NOMO-1 treated with dmso at 0.1 percent for 144 hours (cell line): ENCODE data around the gene NOTO.
A peak's percentile ranks its signal among the peaks of the same experiment; 100 is the strongest.

Experiments
- DNase-seq: peaks from one replicate; lab custom pipeline; 2025; ENCODE audit not compliant: unreplicated experiment; lab: John Stamatoyannopoulos, UW

Gene NOTO

GRCh38 chr2:73257021-73257420, 54.6 kb downstream of the NOTO start:
- DNase-seq, result no peak

DNA sequence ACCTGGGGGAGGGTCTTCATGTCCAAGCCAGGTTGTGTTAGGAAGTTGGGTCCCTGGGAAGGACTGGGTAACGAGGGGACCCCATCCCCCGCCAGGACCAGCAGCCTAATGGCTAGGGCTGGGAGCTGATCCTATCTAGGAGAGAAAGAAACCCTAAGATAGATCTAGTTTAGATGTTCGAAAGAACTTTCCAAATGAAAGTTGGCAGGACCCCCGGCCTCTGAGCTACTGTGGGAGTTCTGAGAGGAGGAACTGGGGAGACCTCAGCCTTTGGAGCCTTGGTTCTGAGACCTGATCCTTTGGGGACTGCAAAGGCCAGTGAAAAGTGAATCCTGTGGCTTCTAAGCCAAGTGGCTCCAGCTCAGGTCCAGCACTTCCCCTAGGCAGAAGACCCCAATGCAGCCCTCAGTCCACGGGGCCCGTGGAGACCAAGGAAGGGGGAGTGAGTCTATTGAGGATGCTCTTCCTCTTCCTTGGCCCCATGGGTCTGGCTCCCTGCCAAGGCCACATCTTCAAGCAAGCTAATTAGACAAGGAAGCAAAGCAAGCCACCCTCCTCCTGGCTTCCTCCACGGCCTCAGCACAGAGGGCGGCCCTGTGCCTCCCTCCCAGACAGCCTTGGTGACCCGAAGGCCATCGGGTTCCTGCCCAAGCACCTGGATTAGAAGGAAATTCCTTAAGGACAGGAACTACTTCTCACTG, 55.2 kb downstream of the NOTO start:
- peak; percentile 8 for DNase-seq

DNA sequence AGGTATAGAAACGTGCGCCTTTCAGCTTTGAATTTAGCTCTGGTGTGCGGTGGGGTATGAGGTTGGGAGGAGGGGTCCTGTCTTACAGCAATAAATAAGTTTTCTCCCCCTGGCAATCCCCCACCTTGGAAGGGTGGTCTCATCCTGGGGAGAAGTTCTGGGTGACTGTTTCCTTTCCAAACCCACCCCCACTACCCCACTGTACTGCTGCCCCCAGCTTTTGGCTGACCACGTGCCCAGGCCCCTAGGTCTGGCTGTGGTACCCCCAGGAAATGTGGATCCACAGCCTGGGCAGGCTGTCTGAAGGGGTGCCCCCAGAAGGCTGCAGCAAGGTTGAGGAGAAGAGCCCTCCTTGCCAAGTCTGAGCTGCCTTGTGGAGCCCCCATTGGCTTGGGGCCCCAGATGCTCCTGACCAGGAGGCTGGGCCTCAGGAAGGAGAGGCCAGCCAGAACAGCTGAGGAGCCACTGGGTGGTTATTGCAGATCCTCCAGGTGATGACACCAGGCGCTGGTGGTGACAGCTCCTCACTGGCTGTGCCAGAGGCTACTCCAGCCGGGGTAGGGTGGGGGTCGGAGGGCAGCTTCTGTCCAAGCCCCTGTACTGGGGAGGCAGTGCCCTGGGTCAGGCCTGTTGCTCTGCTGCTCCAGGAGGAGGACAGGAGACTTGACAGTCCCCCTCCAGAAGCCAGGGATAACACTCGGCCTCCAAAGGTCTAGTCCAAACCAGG, 56.0 kb downstream of the NOTO start:
- no peak for DNase-seq

- DNase-seq, result no peak
Observed at GRCh38 chr2:73258913-73259215, 56.5 kb downstream of the NOTO start.

- no peak for DNase-seq
Observed at GRCh38 chr2:73259276-73259675, 56.9 kb downstream of the NOTO start.

DNA sequence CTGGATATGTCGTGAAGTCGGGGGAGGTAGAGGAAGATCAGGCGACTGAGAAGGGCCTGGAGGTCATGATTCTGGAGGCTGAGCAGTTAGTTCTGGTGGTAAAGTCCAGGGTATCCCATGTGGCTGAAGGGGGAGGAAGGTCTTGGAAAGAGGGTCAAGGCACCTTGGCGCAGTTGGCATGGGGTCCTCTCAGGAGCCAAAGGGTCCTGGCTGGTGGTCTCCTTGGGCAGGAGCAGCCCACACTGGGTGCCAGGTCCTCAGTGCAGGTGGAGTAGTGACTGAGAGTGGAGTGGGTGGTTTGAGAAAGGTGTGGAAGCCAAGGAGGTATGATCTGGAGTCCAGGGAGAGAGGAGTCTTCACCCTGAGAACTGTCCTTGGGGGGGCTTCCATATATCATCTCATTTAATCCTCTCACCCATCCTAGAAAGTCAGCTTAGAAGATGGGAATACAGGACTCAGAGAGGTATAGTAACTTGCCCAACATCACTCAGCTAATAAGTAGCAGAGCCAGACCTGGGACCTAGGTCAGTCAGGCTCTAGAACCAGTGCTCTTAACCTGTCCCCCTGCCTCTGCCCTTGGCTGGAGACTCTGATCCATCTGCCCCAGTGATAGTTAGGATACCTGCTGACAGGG, 57.4 kb downstream of the NOTO start:
- no peak for DNase-seq

DNA sequence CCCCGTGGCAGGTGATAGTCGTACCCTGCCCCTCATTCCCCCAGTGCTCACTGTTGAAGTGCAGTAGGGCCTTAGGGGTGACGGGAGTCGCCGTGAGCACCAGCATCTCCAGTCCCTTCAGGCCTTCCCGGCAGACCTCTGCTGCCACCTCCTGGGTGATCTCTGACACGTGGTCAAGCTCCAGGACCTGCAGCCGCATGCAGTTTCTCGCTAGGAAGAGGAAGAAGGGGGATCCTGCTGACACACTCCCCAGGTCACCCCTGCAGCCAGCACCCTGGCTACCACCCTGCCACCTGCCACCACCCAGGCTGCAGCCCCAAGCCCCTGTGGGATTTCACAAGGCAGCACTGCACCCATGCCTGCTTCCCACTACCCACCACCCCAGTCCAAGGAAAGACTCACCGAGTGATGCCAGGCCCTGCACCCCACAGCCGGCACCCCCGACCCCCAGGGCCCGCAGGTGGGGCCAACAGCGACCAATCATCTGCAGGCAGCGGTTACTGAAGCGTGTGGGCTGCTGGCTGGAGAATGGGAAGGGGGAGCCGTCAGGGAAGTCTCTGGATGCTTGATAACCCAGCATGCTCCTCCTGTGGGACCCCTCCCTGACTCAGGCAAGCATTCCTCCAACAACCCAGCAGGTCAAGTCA, 58.1 kb downstream of the NOTO start:
- DNase-seq, result no peak
